ENCODE measurements around the gene S100A6.
A peak's percentile ranks its signal among the peaks of the same experiment; 100 is the strongest.

S100A6 gene

GRCh38 chr1:153493343-153493960 lies 42.3 kb downstream of the S100A6 start:
- no peak for DNase-seq

GRCh38 chr1:153490272-153491051 lies 45.3 kb downstream of the S100A6 start:
- peak; percentile 54 to 81 for DNase-seq

GRCh38 chr1:153488731-153489130 lies 47.1 kb downstream of the S100A6 start:
- DNase-seq, result no peak

GRCh38 chr1:153487707-153488106 lies 48.1 kb downstream of the S100A6 start:
- DNase-seq, result no peak

GRCh38 chr1:153485863-153486262 lies 49.9 kb downstream of the S100A6 start:
- DNase-seq, result peak in 1 of 2 experiments; percentile 28

Measured in NCI-H187 (cell line).